ENCODE data around the gene NF1. TPM values are rescaled to one million over a fixed set of nuclear protein-coding genes. Genes with fewer than 3 reads are reported as not detected.
"Not testable (repeated sequence)": the region's sequence is repeated elsewhere in the genome, so short reads cannot be mapped to it uniquely, and the experiment has no call there.

NF1 gene
- polyA plus RNA-seq, 2 donors = 3.4 to 4.4 TPM

GRCh38 chr17:31371511-31372097 lies 276.8 kb downstream of the NF1 start:
- Histone ChIP-seq H3K4me3 (ENCODE audit: low read depth in 1 of 2, low read length in 2 of 2) (no peak overlapping the region), H3K4me1 (ENCODE audit: control insufficient read depth in 2 of 2, insufficient read depth in 2 of 2, low read length in 1 of 2) (no peaks in the 10 kb centered on the region), H3K9me3 (ENCODE audit: control insufficient read depth in 2 of 2, insufficient read depth in 1 of 2, low read depth in 1 of 2, low read length in 1 of 2) (no peaks in the 10 kb centered on the region), H3K27ac (ENCODE audit: low read depth in 2 of 2, low read length in 1 of 2) (no peak overlapping the region), H3K27me3 (ENCODE audit: control insufficient read depth in 1 of 2, insufficient read depth in 2 of 2, low read length in 2 of 2) (no peaks in the 10 kb centered on the region), H3K36me3 (ENCODE audit: control insufficient read depth in 2 of 2, insufficient read depth in 2 of 2, low read length in 1 of 2) (no peaks in the 10 kb centered on the region)
- 44 to 48% methylated on average over 4 of the region's 4 CpGs for WGBS, 2 donors

- no peaks in the 10 kb centered on the region for H3K27me3 ChIP-seq (ENCODE audit: control insufficient read depth in 1 of 2, insufficient read depth in 2 of 2, low read length in 2 of 2)
These were observed 278.6 kb downstream of the NF1 start for GRCh38 chr17:31373150-31374093.

GRCh38 chr17:31374094-31374447 lies 279.3 kb downstream of the NF1 start:
- Histone ChIP-seq H3K9me3 (ENCODE audit: control insufficient read depth in 2 of 2, insufficient read depth in 1 of 2, low read depth in 1 of 2, low read length in 1 of 2) (no peaks in the 10 kb centered on the region), H3K36me3 (ENCODE audit: control insufficient read depth in 2 of 2, insufficient read depth in 2 of 2, low read length in 1 of 2) (no peaks in the 10 kb centered on the region), H3K27me3 (ENCODE audit: control insufficient read depth in 1 of 2, insufficient read depth in 2 of 2, low read length in 2 of 2) (no peaks in the 10 kb centered on the region), H3K4me3 (ENCODE audit: low read depth in 1 of 2, low read length in 2 of 2) (no peak overlapping the region), H3K4me1 (ENCODE audit: control insufficient read depth in 2 of 2, insufficient read depth in 2 of 2, low read length in 1 of 2) (no peaks in the 10 kb centered on the region), H3K27ac (ENCODE audit: low read depth in 2 of 2, low read length in 1 of 2) (no peak overlapping the region)
- 83 to 84% methylated on average over 6 of the region's 6 CpGs for WGBS, 2 donors

More at GRCh38 chr17:31373150-31374093, 278.6 kb downstream of the NF1 start:
- Histone ChIP-seq H3K36me3 (ENCODE audit: control insufficient read depth in 2 of 2, insufficient read depth in 2 of 2, low read length in 1 of 2) (no peaks in the 10 kb centered on the region), H3K9me3 (ENCODE audit: control insufficient read depth in 2 of 2, insufficient read depth in 1 of 2, low read depth in 1 of 2, low read length in 1 of 2) (no peaks in the 10 kb centered on the region), H3K4me1 (ENCODE audit: control insufficient read depth in 2 of 2, insufficient read depth in 2 of 2, low read length in 1 of 2) (no peaks in the 10 kb centered on the region), H3K27ac (ENCODE audit: low read depth in 2 of 2, low read length in 1 of 2) (no peak overlapping the region), H3K4me3 (ENCODE audit: low read depth in 1 of 2, low read length in 2 of 2) (no peak overlapping the region)
- WGBS, 2 donors = 85 to 90% methylated on average over 10 of the region's 10 CpGs

DNA sequence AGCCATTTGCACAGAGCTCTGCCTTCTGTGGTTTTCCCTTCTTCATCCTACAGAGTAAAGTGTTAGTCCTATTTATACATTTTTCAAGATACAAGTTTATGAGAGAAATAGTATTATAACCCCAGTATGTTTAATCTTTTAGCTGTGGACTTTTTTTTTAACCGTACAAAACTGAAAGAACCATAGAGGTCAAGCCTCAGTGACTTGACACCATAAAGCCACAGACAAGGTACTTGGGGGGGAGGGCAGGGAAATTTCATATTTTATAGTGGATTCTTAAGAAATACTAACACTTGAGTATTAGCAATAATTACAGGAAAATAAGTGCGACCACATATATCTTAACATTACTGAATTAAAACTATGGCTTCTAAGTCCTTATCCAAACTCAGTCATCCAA lies 279.7 kb downstream of the NF1 start:
- Histone ChIP-seq H3K27me3 (ENCODE audit: control insufficient read depth in 1 of 2, insufficient read depth in 2 of 2, low read length in 2 of 2) (no peaks in the 10 kb centered on the region), H3K27ac (ENCODE audit: low read depth in 2 of 2, low read length in 1 of 2) (no peak overlapping the region), H3K36me3 (ENCODE audit: control insufficient read depth in 2 of 2, insufficient read depth in 2 of 2, low read length in 1 of 2) (no peaks in the 10 kb centered on the region), H3K4me1 (ENCODE audit: control insufficient read depth in 2 of 2, insufficient read depth in 2 of 2, low read length in 1 of 2) (no peaks in the 10 kb centered on the region), H3K4me3 (ENCODE audit: low read depth in 1 of 2, low read length in 2 of 2) (no peak overlapping the region), H3K9me3 (ENCODE audit: control insufficient read depth in 2 of 2, insufficient read depth in 1 of 2, low read depth in 1 of 2, low read length in 1 of 2) (no peaks in the 10 kb centered on the region)
- WGBS, 2 donors = 97 to 98% methylated on average over 2 of the region's 2 CpGs

DNA sequence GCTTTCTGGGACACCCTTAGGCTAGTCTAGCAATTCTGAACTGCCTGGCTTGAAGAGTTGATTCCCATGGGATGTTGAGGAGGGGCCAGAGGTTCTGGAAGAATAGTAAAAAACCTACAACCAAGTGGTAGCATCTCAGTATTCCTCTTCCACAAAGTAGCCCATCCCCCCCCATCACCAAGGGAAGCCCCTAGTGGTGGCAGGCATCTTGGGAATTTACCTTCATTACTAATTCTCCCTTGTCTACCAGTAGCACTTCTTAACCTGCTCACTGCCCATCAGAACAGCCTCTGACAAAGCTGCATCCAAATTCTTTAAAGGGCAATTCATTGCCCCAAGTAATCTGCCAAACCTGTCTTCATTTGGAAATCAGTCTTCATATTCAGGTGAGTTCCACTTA lies 283.9 kb downstream of the NF1 start:
- Histone ChIP-seq H3K9me3 (ENCODE audit: control insufficient read depth in 2 of 2, insufficient read depth in 1 of 2, low read depth in 1 of 2, low read length in 1 of 2) (no peaks in the 10 kb centered on the region), H3K4me1 (ENCODE audit: control insufficient read depth in 2 of 2, insufficient read depth in 2 of 2, low read length in 1 of 2) (no peaks in the 10 kb centered on the region), H3K36me3 (ENCODE audit: control insufficient read depth in 2 of 2, insufficient read depth in 2 of 2, low read length in 1 of 2) (no peaks in the 10 kb centered on the region), H3K4me3 (ENCODE audit: low read depth in 1 of 2, low read length in 2 of 2) (no peak overlapping the region), H3K27ac (ENCODE audit: low read depth in 2 of 2, low read length in 1 of 2) (no peak overlapping the region), H3K27me3 (ENCODE audit: control insufficient read depth in 1 of 2, insufficient read depth in 2 of 2, low read length in 2 of 2) (no peaks in the 10 kb centered on the region)

GRCh38 chr17:31379597-31380205 lies 284.9 kb downstream of the NF1 start:
- 98 to 100% methylated on average over 1 of the region's 1 CpG for WGBS, 2 donors
- no peak overlapping the region for H3K27ac ChIP-seq (ENCODE audit: low read depth in 2 of 2, low read length in 1 of 2)
- no peaks in the 10 kb centered on the region for H3K27me3 ChIP-seq (ENCODE audit: control insufficient read depth in 1 of 2, insufficient read depth in 2 of 2, low read length in 2 of 2)
- no peaks in the 10 kb centered on the region for H3K4me1 ChIP-seq (ENCODE audit: control insufficient read depth in 2 of 2, insufficient read depth in 2 of 2, low read length in 1 of 2)
- no peaks in the 10 kb centered on the region for H3K9me3 ChIP-seq (ENCODE audit: control insufficient read depth in 2 of 2, insufficient read depth in 1 of 2, low read depth in 1 of 2, low read length in 1 of 2)
- no peaks in the 10 kb centered on the region for H3K36me3 ChIP-seq (ENCODE audit: control insufficient read depth in 2 of 2, insufficient read depth in 2 of 2, low read length in 1 of 2)
- H3K4me3 ChIP-seq (ENCODE audit: low read depth in 1 of 2, low read length in 2 of 2) = no peak overlapping the region

GRCh38 chr17:31381165-31381668 lies 286.4 kb downstream of the NF1 start:
- no peak overlapping the region for H3K4me3 ChIP-seq (ENCODE audit: low read depth in 1 of 2, low read length in 2 of 2)
- H3K27me3 ChIP-seq (ENCODE audit: control insufficient read depth in 1 of 2, insufficient read depth in 2 of 2, low read length in 2 of 2) = no peaks in the 10 kb centered on the region
- no peaks in the 10 kb centered on the region for H3K9me3 ChIP-seq (ENCODE audit: control insufficient read depth in 2 of 2, insufficient read depth in 1 of 2, low read depth in 1 of 2, low read length in 1 of 2)
- H3K4me1 ChIP-seq (ENCODE audit: control insufficient read depth in 2 of 2, insufficient read depth in 2 of 2, low read length in 1 of 2) = no peaks in the 10 kb centered on the region
- no peak overlapping the region for H3K27ac ChIP-seq (ENCODE audit: low read depth in 2 of 2, low read length in 1 of 2)
- no peaks in the 10 kb centered on the region for H3K36me3 ChIP-seq (ENCODE audit: control insufficient read depth in 2 of 2, insufficient read depth in 2 of 2, low read length in 1 of 2)

DNA sequence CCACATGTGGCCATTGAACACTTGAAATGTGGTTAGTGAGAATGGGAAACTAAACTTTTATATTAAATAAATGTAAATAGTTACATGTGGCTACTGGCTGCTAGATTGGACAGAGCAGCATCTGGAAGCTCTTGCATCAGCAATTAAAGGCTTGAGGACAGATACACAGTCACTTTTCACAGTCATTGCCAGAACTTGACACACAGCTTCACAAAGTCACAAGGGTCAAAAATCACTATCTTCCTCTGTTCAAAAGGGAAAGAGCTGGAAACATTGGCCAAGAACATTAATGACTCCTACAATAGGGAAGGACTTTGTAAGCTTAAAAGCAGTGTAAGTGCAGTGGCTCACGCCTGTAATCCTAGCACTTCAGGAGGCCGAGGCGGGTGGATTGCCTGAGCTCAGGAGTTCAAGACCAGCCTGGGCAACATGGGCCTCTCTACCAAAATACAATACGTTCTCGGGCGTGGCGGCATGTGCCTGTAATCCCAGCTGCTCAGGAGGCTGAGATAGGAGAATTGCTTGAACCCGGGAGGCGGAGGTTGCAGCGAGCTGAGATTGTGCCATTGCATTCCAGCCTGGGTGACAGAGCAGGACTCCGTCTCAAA lies 288.0 kb downstream of the NF1 start:
- not testable (repeated sequence) for H3K4me3 ChIP-seq (ENCODE audit: low read depth in 1 of 2, low read length in 2 of 2); H3K27ac ChIP-seq (ENCODE audit: low read depth in 2 of 2, low read length in 1 of 2); H3K9me3 ChIP-seq (ENCODE audit: control insufficient read depth in 2 of 2, insufficient read depth in 1 of 2, low read depth in 1 of 2, low read length in 1 of 2); H3K4me1 ChIP-seq (ENCODE audit: control insufficient read depth in 2 of 2, insufficient read depth in 2 of 2, low read length in 1 of 2); H3K27me3 ChIP-seq (ENCODE audit: control insufficient read depth in 1 of 2, insufficient read depth in 2 of 2, low read length in 2 of 2); H3K36me3 ChIP-seq (ENCODE audit: control insufficient read depth in 2 of 2, insufficient read depth in 2 of 2, low read length in 1 of 2)
- 92 to 93% methylated on average over 11 of the region's 11 CpGs for WGBS, 2 donors

DNA sequence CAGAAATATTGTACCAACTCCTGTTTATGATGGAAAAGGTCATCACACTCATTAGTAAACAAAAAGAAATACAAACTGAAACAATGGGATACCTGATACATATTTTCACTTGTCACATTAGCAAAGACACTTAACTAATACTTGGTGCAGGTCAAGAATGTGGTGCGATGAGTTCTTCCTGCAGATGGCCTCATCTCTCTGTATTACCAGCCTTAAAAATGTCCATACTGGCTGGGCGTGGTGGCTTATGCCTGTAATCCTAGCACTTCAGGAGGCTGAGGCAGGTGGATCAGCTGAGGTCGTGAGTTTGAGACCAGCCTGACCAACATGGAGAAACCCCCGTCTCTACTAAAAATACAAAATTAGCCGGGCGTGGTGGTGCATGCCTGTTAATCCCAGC lies 288.7 kb downstream of the NF1 start:
- not testable (repeated sequence) for H3K27me3 ChIP-seq (ENCODE audit: control insufficient read depth in 1 of 2, insufficient read depth in 2 of 2, low read length in 2 of 2); H3K36me3 ChIP-seq (ENCODE audit: control insufficient read depth in 2 of 2, insufficient read depth in 2 of 2, low read length in 1 of 2); H3K27ac ChIP-seq (ENCODE audit: low read depth in 2 of 2, low read length in 1 of 2); H3K4me3 ChIP-seq (ENCODE audit: low read depth in 1 of 2, low read length in 2 of 2); H3K9me3 ChIP-seq (ENCODE audit: control insufficient read depth in 2 of 2, insufficient read depth in 1 of 2, low read depth in 1 of 2, low read length in 1 of 2); H3K4me1 ChIP-seq (ENCODE audit: control insufficient read depth in 2 of 2, insufficient read depth in 2 of 2, low read length in 1 of 2)
- 90% methylated on average over 6 of the region's 6 CpGs for WGBS, 2 donors
